ENCODE data around the gene DNAJC12.
"Not testable (repeated sequence)": the region's sequence is repeated elsewhere in the genome, so short reads cannot be mapped to it uniquely, and the experiment has no call there.

DNAJC12 gene

DNA sequence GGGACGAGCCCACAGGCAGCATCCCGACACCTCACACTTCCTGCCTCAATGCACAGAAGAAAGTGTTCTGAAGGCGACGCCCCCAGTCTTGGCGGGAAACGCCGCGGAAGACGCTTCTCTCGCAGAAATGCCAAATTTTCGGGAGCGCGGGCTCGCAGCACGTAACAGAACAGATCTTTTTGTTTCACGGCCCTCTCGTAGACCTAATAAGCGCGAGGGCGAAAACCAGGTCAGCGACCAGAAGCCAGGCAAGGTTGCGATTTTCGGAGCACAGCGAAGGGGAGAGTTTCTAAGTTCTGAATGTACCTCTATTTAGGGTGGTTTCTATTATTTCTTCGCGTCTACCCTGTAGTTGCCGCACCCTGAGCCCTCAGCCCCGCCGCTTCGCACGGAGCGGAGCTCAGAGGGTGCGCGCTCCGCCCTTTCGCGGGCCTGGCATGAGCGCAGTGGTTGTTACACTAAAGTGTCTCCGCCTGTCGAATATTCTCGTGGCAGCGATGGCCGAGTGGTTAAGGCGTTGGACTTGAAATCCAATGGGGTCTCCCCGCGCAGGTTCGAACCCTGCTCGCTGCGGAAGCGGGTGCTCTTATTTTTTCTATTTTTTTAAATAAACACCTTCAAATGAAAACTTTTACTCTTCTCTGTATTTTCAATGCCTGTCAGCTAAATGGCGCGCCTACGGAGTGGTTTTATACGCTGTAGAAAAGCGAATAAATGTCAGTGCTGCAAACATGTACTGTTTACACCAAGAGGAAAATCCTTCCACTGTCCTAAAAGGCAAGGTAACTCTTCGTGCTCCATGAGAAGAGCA is 73.8 kb downstream of the DNAJC12 start:
- no peaks in the 10 kb centered on the region for H3K9me3 ChIP-seq (ENCODE audit: control insufficient read depth, insufficient read depth, low read length)
- H3K36me3 ChIP-seq (ENCODE audit: control insufficient read depth, insufficient read depth, low read length) = no peaks in the 10 kb centered on the region
- DNase-seq (ENCODE audit: low read depth, low spot score) = peak; percentile 77
- H3K27ac ChIP-seq (ENCODE audit: low read length) = no peak overlapping the region
- WGBS (ENCODE audit: insufficient coverage, insufficient read length) = no CpG with 5 or more reads among the region's 56 CpGs
- H3K27me3 ChIP-seq (ENCODE audit: control insufficient read depth, insufficient read depth, low read length) = no peaks in the 10 kb centered on the region
- H3K4me3 ChIP-seq (ENCODE audit: low read length) = peak overlapping the region; percentile 93; the same call in 1 of the 2 replicates
- no peaks in the 10 kb centered on the region for H3K4me1 ChIP-seq (ENCODE audit: control insufficient read depth, insufficient read depth, low read length)

DNA sequence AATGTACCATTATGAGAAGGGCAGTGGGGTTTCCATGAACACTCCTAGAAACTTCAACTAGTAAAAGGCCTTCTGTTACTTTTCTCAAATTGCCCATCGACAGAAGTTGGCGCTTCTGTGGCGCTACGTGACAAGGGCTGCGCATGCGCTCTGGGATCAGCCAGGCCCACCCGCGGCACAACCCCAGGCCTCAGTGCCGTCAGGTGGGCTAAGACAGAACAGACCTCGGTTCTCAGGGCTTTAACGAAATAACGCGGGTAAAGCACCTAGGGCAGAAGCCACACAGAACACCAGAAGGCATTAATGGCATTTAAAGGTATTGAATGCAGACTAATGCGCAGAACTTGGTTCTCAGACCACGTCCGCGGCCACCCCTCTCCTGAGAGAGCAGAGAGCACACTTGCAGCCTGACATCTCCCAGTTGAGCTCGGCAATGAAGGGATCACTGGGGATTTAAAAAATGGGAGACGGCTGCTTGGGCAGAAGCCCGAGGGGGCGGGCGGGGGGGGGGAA is 74.4 kb downstream of the DNAJC12 start:
- no peak for DNase-seq (ENCODE audit: low read depth, low spot score)
- no peak overlapping the region for H3K27ac ChIP-seq (ENCODE audit: low read length)
- H3K4me3 ChIP-seq (ENCODE audit: low read length) = peak overlapping the region; percentile 39; the same call in 1 of the 2 replicates

GRCh38 chr10:67762567-67762966 is 75.4 kb downstream of the DNAJC12 start:
- WGBS (ENCODE audit: insufficient coverage, insufficient read length) = no CpG with 5 or more reads among the region's 9 CpGs
- not testable (repeated sequence) for H3K27ac ChIP-seq (ENCODE audit: low read length); H3K4me1 ChIP-seq (ENCODE audit: control insufficient read depth, insufficient read depth, low read length); H3K4me3 ChIP-seq (ENCODE audit: low read length); DNase-seq (ENCODE audit: low read depth, low spot score); H3K27me3 ChIP-seq (ENCODE audit: control insufficient read depth, insufficient read depth, low read length); H3K36me3 ChIP-seq (ENCODE audit: control insufficient read depth, insufficient read depth, low read length); H3K9me3 ChIP-seq (ENCODE audit: control insufficient read depth, insufficient read depth, low read length)

More for the DNA sequence above, 74.4 kb downstream of the DNAJC12 start:
- Histone ChIP-seq H3K4me1 (ENCODE audit: control insufficient read depth, insufficient read depth, low read length) (no peaks in the 10 kb centered on the region), H3K36me3 (ENCODE audit: control insufficient read depth, insufficient read depth, low read length) (no peaks in the 10 kb centered on the region), H3K27me3 (ENCODE audit: control insufficient read depth, insufficient read depth, low read length) (no peaks in the 10 kb centered on the region), H3K9me3 (ENCODE audit: control insufficient read depth, insufficient read depth, low read length) (no peaks in the 10 kb centered on the region)
- WGBS (ENCODE audit: insufficient coverage, insufficient read length) = no CpG with 5 or more reads among the region's 22 CpGs

DNA sequence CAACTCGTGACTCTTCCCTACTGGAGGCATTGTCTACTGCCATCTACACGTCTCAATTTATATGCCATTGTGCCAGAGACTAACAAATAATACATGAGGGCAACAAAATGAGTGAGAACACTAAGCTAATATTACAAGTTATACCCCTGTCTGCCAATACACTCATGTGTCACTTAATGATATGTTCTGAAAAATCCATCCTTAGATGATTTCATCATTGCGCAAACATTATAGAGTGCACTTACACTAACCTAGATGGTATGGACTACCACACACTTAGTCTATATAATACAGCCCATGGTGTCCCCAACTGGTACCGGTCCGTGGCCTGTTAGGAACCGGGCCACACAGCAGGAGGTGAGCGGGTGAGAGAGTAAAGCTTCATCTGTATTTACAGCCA is 77.7 kb downstream of the DNAJC12 start:
- H3K27ac ChIP-seq (ENCODE audit: low read length) = no peak overlapping the region
- DNase-seq (ENCODE audit: low read depth, low spot score) = no peak
- H3K36me3 ChIP-seq (ENCODE audit: control insufficient read depth, insufficient read depth, low read length) = no peaks in the 10 kb centered on the region
- no peaks in the 10 kb centered on the region for H3K9me3 ChIP-seq (ENCODE audit: control insufficient read depth, insufficient read depth, low read length)
- WGBS (ENCODE audit: insufficient coverage, insufficient read length) = no CpG with 5 or more reads among the region's 7 CpGs
- H3K27me3 ChIP-seq (ENCODE audit: control insufficient read depth, insufficient read depth, low read length) = no peaks in the 10 kb centered on the region
- H3K4me1 ChIP-seq (ENCODE audit: control insufficient read depth, insufficient read depth, low read length) = no peaks in the 10 kb centered on the region
- H3K4me3 ChIP-seq (ENCODE audit: low read length) = no peak overlapping the region

Measured in iPS DF 6.9 (cell line).